Measurements from ENCODE around the gene ZNF30.

DNA sequence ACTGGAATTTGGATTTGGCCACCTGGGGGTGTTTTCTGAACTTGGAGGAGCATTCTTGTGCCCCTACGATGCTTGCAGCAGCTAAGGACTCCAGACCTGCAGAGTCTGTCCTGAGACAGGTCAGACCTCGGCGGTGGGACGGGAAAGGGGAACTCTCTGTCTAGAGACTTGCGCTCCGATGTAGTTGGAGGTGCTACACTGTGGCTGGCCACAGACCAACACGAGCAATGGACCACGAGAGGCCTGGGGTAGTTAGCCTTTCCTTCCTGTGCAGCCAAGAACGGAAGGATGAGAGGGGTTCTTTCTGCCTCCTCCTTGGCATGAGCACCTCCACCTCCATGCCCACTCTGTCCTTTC is 67.6 kb downstream of the ZNF30 start:
- TF ChIP-seq CTCF (conservative IDR thresholded peaks at IDR 0.05; ENCODE audit: low read depth, low read length) (no peak), EZH2 (IDR thresholded peaks at IDR 0.05; ENCODE audit: borderline replicate concordance, low read depth, low read length, poor library complexity, severe bottlenecking) (no peak)
